SK-N-SH treated with all-trans-retinoic acid at 6 μM for 48 hours (cell line): ENCODE results near the gene AGAP9.
"Not testable (repeated sequence)": the region's sequence is repeated elsewhere in the genome, so short reads cannot be mapped to it uniquely, and the experiment has no call there.

Experiments
- ATAC-seq: fragments of 200-7000 bp; cut with Tn5 transposase; 3 replicates; pipeline ENCODE4 v1.9.1; 2020; ENCODE audit warnings: mild to moderate bottlenecking, moderate library complexity
- ZFP30 ChIP-seq: fragments of 450-650 bp; formaldehyde crosslinking; IDR thresholded peaks from 2 replicates; pipeline ENCODE4 v1.5.0; 2022; ENCODE audit warnings: mild to moderate bottlenecking, moderate library complexity
- TF ChIP-seq, protein P1 (sequence below): fragments of 250-450 bp; sonication (Bioruptor Pico); IDR thresholded peaks from 2 replicates; pipeline ENCODE4 v1.5.0; 2020; ENCODE audit warnings: mild to moderate bottlenecking, moderate library complexity

AGAP9 gene

DNA sequence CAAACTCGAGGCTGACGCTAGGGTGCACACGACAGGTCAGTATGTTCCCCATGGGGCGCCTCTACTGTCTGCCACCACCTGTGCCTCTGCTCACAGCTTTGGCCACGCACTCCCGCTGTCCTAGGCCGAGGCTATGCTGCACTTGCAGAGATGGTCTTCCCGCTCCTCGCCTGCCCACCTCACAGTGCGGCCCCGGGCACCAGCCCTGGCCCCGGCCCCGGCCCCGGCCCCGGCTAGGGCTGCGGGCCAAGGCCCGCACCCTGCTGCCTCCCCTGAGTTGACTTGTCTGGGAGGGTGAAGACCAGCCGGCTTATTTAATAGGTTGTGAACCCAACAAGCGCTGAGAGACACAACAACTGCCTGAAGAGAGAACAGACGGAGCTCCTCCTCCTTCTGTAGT, at the start of gene AGAP9:
TSS of gene AGAP9 (minus strand) at position 164 of the 400 bp plus-strand sequence. CDS start at position 52, 112 bp downstream.
- ATAC-seq: not testable (repeated sequence)

DNA sequence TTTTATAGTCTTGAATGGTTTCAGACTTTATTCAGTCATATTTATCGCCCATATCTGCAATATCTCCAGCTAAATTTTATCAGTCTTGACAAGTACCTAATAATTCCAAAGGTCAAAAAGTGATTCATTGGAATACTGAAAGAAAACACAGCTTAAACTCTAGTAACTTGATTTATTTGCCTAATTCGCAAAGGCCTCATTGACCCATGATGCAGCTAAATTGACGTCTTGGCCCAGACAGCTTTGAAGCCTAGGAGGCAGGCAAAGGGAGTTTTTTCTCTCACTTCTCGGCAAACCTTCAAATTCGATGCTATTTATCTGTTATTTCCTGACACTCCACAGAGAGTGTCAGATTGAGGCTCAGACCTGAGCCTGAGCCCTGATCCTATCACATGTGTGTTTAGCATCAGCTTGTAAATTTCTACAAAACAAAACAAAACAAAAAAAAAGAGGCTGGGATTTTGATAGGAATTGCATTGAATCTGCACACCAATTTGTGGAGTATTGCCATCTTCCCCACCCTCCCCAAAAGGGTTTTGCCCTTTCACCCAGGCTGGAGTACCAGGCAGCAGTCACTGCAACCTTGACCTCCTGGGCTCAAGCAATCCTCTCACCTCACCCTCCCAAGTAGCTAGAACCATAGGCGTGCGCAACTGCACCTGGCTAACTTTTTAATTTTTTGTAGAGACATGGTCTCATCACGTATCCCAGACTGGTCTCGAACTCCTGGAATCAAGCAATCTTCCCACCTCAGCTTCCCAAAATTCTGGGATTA, 47.9 kb upstream of the AGAP9 start:
- not testable (repeated sequence) for ATAC-seq

DNA sequence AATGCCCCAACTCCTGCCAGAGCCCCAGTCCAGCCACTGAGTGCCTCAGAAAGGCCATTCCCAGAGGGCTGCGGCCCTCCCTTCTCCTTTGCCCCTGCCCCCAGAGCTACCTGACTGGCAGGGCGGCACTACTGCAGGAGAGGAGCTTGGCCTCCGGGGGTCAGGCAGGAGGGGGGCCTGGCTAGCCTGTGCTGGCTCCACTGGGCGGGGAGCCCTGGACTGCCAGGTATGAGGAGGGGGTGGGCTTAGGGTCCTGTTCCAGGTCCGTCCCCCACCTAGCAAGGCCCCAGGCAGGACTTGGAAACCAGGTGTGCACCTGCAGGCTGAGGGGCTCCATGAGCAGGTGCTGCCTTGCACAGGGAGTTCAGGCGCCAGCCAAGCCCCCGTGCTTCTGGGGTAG, 43.3 kb upstream of the AGAP9 start:
- ATAC-seq: not testable (repeated sequence)

DNA sequence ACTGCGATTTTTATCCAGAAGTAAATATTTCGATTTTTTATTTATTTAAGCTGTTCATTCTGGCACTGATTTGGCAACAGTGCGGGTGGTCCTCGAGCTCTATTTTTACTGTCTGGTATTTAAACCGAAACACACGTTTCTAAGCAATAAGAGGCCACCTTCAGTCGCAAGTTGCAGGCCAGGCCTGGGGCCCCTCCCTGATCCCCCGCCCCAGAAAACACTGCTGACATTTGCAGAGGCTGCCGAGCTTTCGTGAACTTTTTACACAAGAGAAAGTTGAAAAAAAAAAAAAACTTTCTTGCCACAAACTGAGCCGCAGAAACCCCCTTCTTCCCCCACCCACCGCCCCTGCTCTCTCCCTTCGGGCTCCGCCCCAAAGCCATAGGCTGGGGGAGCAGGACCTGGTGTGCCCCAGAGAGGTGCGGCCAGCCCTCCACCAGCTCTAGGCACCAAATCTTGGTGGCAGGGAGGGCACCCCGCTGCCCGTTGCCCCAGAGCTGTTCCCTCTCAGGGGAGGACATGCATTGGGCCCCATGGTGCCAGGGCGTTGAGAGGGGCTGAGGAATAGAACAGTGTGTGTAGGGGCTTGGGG, 42.8 kb upstream of the AGAP9 start:
- ATAC-seq: not testable (repeated sequence)

DNA sequence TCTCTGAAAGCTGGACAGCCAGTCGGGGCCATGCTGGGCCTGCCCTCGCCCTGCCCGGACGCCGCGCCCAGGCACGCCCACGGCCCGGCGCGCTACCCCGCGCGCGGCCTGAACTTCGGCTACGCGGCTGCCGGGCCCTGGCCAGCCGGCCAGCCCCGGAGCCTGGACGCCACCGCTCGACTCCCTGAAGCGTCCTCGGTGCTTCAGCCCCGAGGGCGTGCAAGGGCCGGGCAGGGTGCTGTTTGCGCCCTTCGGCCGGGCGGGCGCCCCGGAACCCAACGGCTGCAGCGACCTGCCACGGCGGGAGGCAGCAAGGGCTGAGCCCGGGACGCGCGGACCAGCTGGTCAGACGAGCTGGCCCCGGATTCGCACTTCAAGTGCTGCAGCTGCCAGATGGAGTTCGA, 42.1 kb upstream of the AGAP9 start:
- ATAC-seq: not testable (repeated sequence)

DNA sequence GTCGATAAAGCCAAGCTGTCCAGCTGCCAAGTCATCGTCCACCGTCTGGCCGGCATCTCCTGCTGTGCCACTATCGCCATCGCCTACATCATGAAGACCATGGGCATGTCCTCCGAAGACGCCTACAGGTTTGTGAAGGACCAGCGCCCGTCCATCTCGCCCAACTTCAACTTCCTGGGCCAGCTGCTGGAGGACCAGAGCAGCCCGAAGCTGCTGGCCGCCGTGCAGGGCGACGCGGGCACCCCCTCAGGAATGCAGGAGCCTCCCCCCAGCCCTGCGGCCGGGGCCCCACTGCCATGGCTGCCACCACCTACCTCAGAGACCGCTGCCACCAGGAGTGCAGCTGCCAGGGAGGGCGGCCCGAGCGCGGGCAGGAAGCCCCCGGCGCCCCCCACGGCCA, 41.5 kb upstream of the AGAP9 start:
- not testable (repeated sequence) for ATAC-seq

DNA sequence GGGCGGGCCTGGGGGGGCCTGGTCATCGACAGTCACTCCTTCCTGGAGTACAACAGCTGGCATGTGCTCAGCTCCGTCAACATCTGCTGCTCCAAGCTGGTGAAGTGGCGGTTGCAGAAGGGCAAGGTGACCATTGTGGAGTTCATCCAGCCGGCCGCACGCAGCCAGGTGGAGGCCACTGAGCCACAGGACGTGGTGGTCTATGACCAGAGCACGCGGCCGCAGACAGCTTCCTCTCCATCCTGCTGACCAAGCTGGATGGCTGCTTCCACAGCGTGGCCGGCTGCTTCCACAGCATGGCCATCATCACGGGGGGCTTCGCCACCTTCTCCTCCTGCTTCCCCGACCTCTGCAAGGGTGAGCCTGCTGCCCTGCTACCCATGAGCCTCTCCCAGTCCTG, 40.9 kb upstream of the AGAP9 start:
- ATAC-seq: not testable (repeated sequence)

DNA sequence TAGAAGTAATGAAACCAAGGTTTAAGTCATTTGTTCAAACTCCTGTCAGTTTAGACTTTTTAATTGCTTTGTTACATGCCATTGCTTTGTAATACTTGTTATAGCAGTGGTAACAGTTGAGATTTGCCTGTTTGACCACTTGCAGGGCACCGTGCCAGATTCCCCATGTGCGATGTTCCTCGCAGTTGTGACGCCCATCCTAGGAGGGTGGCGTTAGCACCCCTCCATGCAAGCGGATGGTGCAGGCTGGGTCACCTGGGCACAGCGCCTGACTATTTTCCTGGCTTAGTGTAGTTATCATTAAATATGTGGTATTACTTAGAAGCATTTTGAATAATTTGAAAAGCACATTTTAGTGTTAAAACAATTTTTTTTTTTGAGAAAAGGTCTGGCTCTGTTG, 37.0 kb upstream of the AGAP9 start:
- ATAC-seq: not testable (repeated sequence)

DNA sequence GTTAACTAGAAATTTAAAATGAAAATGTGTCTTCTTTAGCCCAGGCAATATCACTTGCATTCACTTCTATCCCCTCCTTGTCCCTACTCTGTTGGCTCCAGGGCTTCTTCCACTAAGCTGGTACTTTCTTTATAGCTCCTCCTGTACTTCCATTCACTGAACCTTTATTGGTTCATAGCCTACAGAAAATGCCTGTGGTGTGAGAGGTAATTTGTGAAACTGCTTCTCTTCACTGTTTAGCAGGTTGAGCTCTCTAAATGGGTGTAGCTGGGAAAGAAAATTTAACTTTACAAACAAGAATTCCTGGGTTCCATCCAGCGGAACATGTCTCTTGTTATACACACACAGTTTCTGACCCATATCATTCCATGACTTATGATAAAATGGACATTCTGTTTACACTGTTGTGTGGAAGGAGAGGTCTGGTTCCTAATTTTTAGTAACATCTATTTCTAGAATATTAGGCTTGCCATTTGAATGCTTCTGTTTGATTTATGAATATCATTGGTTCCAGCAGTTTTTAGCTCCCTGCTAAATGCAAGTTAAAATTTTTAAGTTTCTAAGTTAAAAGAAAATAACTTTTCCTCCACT, 36.4 kb upstream of the AGAP9 start:
- not testable (repeated sequence) for ATAC-seq

DNA sequence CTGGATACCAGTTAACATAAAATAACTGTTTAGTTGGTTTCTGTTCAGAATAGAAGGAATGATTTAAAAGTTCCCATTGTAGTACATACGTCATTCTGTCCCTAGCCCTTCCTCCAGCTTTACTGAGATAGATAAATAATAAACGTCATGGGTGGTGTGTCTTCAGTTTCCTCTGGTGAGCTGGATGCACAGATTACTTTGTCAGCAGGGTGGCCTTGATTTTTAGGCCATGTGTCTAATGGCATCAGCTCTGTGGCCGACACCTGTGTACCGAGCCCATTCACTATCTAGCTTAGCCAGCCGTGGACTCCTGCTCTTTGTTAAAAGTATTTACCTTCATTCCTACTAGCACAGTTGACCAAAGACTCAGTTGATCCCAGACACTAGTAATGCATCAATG, 34.7 kb upstream of the AGAP9 start:
- not testable (repeated sequence) for ATAC-seq

DNA sequence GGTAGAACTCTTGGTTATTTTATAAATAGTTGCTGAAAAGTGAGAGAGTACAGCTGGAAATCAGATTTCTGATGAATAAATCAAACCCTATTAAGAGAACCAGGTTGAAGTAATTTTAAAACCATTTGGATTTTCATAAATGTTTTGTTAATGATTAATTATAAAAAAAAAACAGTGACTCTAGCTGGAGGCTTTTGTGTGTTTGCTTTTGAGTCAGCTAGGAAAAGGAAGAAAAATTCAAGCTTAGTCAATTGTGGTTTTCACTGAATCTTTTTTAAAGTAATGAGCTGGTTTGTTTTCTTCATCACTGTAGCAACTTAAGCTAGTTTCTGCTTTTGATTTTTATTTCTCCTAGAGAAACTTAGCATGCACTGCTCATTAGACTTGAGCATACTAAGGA, 34.2 kb upstream of the AGAP9 start:
- ATAC-seq: not testable (repeated sequence)

DNA sequence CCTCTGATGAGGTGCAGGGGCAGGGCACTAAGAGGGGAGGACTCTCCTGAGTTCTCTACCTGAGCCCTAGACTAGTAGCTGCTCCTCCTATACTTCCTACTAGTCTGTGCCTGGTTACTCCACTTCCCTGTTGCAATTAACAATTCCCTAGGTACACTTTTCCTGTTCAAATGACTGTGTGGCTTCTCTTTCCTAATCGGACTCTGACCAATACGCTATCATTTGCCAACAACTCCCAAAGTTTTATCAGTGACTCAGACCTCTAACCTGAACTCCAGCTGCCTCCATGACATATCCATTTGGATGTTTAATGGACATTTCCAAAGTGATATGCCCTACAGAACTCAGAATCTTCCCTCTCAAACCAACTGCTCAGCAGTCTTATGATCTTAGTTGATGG, 31.9 kb upstream of the AGAP9 start:
- ATAC-seq: not testable (repeated sequence)

DNA sequence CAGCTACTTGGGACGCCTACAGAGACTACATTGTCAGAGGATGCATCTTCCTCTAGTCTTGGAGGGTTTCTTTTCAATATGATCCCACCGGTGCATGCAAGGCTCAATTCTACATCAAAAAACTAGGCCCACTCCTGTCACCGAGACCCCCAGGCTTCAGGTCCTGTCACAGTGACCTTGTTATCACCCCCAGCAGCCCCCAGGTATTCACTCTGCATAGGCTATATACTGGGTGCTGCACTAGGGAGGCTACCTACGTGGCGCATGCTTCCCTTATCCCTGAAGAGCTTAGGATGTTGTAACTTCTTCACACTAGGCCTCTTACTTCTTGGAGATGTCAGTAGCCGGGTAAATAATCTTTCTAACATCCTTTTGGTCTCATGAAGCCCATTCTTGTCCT, 31.1 kb upstream of the AGAP9 start:
- not testable (repeated sequence) for ATAC-seq

DNA sequence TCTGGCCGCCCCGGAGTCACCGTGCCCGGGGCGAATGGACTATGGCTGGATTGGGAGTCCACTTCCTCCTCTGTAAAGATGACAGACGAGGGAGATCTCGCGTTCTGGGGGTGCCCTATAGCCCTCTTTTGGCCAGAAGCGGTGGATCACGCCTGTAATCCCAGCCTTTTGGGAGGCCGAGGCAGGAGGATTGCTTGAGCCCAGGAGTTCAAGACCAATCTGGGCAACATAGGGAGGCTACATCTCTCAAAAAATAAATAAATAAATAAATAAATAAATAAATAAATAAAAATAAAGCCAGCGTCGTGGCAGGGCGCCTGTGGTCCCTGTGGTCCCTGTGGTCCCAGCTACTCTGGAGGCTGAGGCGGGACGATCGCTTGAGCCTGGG, 30.4 kb upstream of the AGAP9 start:
- ATAC-seq: not testable (repeated sequence)

DNA sequence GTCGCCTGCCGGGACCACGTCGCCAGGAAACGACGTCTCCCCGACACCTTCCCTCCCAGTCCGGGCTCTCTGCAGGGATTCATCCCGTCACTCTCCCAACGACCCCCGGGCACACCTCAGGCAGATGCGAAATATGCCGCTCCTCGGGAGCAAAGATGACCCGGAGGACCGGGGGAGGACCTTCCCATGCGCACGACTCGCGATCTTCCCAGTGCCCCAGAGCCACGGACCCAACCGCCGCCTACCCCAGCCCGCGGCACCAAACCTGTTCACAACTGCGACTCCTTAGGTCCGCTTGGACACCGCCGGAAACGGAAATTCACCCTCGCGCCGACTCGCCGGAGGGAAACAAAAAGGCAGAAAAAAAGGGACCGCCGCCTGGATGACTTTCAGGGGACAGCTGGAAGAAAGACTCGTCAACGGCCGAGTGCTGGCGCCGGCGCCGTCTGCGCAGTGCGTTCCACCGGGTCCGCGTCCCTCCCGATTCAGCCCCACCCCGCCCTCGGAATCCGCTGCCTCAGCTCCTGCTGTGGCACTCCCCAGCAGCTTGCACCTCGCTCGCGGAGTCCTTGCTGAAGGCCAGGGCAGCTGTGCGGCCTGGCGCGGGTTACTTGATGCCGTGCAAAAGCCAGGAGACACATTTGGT, 29.9 kb upstream of the AGAP9 start:
- ATAC-seq: peak; percentile 97
- TF ChIP-seq, protein P1, sequence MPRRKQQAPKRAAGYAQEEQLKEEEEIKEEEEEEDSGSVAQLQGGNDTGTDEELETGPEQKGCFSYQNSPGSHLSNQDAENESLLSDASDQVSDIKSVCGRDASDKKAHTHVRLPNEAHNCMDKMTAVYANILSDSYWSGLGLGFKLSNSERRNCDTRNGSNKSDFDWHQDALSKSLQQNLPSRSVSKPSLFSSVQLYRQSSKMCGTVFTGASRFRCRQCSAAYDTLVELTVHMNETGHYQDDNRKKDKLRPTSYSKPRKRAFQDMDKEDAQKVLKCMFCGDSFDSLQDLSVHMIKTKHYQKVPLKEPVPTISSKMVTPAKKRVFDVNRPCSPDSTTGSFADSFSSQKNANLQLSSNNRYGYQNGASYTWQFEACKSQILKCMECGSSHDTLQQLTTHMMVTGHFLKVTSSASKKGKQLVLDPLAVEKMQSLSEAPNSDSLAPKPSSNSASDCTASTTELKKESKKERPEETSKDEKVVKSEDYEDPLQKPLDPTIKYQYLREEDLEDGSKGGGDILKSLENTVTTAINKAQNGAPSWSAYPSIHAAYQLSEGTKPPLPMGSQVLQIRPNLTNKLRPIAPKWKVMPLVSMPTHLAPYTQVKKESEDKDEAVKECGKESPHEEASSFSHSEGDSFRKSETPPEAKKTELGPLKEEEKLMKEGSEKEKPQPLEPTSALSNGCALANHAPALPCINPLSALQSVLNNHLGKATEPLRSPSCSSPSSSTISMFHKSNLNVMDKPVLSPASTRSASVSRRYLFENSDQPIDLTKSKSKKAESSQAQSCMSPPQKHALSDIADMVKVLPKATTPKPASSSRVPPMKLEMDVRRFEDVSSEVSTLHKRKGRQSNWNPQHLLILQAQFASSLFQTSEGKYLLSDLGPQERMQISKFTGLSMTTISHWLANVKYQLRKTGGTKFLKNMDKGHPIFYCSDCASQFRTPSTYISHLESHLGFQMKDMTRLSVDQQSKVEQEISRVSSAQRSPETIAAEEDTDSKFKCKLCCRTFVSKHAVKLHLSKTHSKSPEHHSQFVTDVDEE (CRISPR knock-in tag): 0 out of 2 replicates have a peak, but pooled peaks have one; percentile 36
- 0 out of 2 replicates have a peak, but pooled peaks have one; percentile 11 for TF ChIP-seq ZFP30 (CRISPR knock-in tag)
- TF ChIP-seq, all 23 proteins: peak for 2; not testable (repeated sequence) for 21

DNA sequence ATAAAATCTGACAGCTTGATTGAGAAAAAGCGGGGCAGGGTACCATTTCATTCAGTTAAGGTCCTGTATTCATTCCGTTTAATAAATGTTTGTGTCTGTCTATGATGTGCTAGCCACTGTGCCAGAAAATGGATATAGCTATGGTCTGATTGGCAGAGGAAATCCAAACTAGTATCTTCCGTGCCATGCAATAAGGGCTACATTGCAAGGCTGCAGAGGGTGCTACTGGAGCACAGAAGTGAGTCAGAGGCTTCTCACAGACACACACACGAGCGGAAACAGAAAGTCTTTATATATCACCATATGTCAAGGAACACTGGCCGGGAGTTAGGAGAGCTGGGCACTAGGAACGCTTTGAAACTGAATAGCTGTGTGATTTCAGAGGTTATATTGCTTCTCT, 29.3 kb upstream of the AGAP9 start:
- ATAC-seq: peak; percentile 77

DNA sequence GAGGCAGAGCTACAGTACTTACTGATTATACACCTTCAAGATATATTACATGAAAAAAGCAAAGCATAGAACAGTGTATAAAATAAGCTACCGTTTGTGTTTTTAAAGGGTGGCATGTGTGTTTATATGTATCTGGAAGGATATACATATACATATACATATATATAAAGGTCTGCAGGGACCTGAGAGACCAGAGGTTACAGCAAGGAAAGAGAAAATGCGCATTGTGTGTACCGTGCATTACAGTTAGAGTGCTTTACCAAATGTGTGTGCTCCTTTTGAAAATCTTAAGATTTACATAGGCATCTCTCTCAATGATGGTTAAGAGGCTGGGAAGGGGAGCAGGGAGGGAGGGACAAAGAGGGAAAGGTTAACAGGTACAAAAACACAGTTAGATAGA, 23.8 kb upstream of the AGAP9 start:
- not testable (repeated sequence) for ATAC-seq

DNA sequence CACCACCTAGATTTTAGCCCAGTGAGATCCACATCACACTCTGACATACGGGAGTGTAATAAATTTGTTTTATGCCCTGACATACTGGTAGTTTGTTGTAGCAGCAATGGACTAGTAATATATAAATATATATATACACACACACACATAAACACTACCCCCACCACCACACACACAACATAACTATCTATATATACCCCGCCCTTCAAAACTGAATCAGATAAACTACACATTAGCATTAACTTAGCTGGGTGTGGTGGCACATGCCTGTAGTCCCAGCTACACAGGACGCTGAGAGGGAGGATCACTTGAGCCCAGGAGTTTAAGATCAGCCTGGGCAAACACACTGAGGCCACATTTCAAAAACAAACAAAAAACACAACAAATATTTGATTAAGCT, 13.0 kb upstream of the AGAP9 start:
- not testable (repeated sequence) for ATAC-seq

DNA sequence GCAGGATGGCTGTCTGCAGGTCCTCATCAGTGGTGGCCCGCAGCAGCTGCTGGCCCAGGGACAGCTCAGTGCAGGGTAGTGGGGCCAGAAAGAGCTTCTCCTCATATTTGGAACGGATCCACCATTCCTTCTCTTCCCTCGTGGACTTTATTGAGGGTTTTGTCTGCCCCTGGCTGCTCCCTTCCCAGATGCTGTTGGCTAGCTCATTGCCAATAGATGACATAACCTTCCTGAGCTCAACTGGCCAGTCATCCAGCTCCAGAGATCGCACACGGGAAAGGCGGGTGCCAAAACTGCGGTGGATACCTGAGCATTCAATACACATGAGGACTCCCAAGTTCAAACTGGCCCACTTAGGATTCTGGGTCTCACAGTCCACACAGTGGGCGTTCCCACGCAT, 21.1 kb downstream of the AGAP9 start:
- not testable (repeated sequence) for ATAC-seq

DNA sequence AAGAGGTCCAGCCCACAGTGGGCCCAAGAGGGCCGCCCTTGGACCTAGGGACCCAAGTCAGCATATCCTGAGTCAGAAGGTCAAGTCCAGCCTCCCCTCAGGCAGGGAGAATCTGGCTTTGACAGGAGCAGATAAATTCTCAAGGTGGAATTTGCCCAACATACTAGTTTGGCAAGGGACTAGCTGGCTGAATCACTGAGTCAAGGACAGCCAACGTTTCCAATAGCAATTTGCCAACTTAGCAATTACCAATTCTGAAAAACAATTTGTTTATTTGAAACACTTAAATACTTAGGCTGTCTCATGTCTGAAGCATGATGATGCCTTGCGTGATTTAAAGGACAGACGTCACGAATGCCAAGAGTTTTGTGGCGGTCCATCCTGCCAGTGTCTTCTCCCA, 29.2 kb downstream of the AGAP9 start:
- not testable (repeated sequence) for ATAC-seq
